Cardiac fibroblast (primary cell): ENCODE data around the gene SURF6.

Source experiments
- DNase-seq, 2 donors: peaks; one replicate each; pipeline versions ENCODE4 v3.0.0 to v3.0.0-alpha.2; 2010; ENCODE audit warnings: low read depth in 2 of 2
- H3K4me3 ChIP-seq, 2 donors: replicated peaks in 1 of 2; 1 replicate in 1 of 2; 2 replicates in 1 of 2; pipeline ENCODE4 v1.5.1; 2011; ENCODE audit warnings: low read depth in 2 of 2, low read length in 2 of 2, mild to moderate bottlenecking in 2 of 2, moderate library complexity in 1 of 2
- TF ChIP-seq, protein P1 (sequence below): IDR thresholded peaks from one replicate; pipeline ENCODE4 v1.5.1; 2011; ENCODE audit warnings: low read depth, mild to moderate bottlenecking, low read length, inconsistent platforms

The SURF6 gene

DNA sequence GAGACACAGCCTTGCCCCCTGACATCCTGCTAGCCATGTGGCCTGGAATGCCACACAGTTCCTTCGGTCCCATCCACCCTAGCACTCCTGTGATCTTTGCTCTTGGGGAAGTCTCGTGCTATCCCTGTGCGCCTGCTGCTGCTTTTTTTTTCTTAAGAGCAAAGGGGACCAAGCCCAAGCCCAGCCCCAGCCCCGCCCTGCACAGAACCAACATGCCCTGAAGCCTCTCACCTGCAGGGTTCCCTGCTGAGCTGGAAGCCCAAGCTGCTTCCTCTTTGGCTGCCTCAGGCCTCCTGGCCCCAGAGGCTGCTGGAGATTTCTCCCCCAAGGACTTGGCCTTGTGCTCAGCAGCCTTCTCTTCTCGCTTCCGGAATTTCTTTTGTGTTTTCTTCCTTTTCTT, 1.8 kb downstream of the SURF6 start:
- TF ChIP-seq, protein P1, sequence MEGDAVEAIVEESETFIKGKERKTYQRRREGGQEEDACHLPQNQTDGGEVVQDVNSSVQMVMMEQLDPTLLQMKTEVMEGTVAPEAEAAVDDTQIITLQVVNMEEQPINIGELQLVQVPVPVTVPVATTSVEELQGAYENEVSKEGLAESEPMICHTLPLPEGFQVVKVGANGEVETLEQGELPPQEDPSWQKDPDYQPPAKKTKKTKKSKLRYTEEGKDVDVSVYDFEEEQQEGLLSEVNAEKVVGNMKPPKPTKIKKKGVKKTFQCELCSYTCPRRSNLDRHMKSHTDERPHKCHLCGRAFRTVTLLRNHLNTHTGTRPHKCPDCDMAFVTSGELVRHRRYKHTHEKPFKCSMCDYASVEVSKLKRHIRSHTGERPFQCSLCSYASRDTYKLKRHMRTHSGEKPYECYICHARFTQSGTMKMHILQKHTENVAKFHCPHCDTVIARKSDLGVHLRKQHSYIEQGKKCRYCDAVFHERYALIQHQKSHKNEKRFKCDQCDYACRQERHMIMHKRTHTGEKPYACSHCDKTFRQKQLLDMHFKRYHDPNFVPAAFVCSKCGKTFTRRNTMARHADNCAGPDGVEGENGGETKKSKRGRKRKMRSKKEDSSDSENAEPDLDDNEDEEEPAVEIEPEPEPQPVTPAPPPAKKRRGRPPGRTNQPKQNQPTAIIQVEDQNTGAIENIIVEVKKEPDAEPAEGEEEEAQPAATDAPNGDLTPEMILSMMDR: no peak
- H3K4me3 ChIP-seq: no peak overlapping the region
- DNase-seq: no peak

DNA sequence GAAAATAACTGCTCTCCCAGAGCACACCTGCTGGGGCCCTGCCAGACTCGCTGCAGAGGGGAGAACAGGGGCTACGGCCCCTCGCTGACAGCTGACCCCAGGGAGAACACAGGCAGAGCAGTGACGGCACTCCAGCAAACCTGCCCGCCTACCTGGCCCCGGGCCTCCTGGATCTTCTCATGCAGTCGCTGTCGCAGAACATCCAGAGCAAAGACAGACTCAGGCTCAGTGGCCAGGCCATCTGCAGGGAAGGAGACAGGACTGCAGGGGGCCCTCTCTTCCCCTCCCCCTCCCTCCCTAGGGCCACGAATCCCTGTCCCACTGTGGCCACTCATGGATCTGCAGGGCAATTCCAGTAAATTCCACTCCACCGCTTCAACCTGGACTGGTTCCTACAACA, 2.4 kb downstream of the SURF6 start:
- TF ChIP-seq, protein P1: no peak
- DNase-seq: no peak
- H3K4me3 ChIP-seq: no peak overlapping the region

DNA sequence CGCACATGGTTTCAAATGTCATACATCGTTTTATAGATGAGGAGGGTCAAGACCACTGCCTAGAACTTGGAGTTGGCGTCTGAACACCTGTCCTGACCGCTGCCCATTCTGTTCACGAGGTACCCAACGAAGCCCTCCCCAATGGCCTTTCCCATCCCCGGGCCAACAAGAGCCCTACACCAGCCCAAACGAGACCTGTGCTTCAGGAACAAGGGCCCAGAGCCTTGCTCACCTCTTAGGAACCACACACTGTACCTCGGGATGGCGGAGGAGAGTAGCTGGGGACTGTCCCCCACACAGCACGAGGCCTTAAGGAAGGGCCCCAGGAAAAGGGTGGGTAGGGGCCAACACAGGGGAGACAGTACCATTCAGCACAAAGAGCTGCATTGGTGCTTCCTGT, 3.0 kb downstream of the SURF6 start:
- TF ChIP-seq, protein P1: no peak
- DNase-seq: no peak
- no peak overlapping the region for H3K4me3 ChIP-seq

DNA sequence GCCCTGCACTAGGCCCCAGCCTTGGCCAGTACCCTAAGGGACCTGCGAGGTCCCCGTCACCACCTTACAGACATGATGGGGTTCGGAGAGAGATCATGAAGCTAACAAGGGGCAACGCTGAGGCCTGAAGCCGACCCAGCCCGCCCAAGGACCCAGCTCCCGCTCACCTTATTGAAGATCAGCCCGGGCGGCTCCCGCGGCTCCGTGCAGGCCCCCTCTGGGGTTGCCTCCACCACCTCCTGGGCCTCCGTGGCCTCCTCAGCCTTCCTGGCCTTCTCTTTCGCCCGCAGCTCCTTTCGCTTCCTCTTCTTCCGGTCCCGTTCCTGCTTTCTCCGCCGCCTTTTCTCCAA, 3.6 kb downstream of the SURF6 start:
- TF ChIP-seq, protein P1: no peak
- H3K4me3 ChIP-seq: no peak overlapping the region
- no peak for DNase-seq

DNA sequence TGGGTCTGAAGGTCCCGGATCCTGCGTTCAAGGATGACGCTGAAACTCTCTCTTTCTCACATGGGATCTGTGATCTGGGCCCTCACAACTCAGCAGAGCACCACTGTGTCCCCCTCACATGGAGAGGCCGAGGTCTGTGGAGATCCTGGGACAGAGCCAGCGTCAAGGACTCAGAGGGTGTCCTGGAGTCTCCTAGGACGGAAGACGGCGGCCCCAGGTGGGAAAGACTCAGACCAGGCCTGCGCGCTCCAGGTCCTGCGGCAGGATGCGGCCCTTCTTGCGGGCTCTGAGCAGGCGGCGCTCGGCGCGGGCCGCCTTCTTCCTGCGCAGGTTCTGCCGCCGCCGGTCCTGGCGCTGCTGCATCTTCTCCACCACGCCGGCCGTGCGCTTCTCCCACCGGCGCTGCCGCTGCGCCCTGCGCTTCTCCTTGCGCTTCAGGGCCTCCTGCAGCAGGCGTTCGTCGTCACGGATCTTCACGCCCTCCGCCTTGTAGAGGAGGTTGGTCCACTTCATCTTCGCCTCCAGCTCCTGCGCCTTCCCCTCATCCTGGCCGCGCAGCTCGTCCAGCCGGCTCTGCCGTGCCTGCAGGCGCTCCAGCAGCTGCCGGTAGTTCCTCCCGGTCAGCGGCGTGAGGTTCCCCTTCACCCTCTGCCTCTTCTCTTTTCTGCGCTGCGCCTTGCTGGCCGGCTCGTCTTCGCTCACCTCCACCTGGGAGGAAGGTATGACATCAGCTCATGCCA, 4.2 kb downstream of the SURF6 start:
- TF ChIP-seq, protein P1: no peak
- DNase-seq: no peak

DNA sequence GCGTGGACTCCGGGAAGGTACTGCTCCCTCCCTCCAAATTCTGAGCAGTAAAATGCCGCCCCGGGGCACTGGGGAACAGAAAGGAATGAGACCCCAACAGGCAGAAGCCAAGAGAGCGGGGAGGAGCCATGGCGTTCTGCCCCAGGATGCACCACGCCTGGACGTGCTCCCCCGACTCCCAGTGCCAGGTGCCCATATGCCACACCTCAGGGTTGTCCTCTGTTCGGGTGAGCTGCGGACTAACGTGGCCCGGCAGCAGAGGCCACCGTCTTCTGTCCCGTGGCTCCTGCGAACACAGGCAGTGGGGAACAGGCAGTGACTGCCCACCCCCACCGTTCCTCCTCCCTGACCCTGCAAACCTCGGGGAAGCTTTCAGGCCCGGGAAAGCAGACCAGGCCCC, 4.8 kb downstream of the SURF6 start:
- no peak overlapping the region for H3K4me3 ChIP-seq
- no peak for DNase-seq
- TF ChIP-seq, protein P1: no peak

More for the DNA sequence above, 4.2 kb downstream of the SURF6 start:
- H3K4me3 ChIP-seq: no peak overlapping the region
